GM15510 (cell line): ENCODE results near the gene LRP10.

Experiments used
- POLR2A ChIP-seq: IDR thresholded peaks from 3 replicates; pipeline ENCODE4 v1.6.1; 2011; ENCODE audit warnings: borderline replicate concordance; ENCODE audit not compliant: insufficient read length; ENCODE audit errors: extremely low read depth

The LRP10 gene

DNA sequence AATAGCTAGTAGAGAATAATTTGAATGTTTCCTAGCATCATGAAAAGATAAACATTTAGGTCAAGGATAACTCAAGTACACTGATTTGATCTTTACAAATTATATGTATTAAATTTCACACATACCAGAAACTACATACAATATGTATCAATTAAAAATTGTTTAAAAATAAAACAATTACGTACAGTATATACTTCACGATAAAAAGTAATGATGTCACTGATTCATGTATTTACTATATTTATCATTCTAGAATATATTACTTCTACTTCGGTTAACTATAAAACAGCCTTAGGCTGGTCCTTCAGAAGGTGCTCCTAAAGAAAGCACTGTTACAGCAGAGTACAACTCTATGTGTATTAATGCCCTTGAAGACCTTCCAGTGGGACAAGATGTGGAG, 35.9 kb downstream of the LRP10 start:
- TF ChIP-seq POLR2A: no peak

DNA sequence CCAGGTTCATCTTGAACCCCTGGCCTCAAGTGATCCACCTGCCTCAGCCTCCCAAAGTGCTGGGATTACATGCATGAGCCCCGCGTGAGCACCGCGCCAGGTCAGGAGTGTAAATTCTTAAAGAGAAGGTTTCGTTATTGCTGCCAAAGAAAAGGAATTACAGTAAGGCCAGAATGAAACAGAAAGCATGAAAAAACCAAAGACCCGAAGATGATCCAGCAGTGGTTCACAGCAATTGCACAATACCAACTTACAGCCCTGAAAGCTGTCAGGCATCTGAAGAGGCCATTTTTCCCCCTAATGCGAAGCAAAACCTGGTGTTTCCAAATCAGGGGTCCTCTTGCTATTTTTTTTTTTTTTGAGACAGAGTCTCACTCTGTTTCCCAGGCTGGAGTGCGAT, 37.1 kb downstream of the LRP10 start:
- no peak for TF ChIP-seq POLR2A

DNA sequence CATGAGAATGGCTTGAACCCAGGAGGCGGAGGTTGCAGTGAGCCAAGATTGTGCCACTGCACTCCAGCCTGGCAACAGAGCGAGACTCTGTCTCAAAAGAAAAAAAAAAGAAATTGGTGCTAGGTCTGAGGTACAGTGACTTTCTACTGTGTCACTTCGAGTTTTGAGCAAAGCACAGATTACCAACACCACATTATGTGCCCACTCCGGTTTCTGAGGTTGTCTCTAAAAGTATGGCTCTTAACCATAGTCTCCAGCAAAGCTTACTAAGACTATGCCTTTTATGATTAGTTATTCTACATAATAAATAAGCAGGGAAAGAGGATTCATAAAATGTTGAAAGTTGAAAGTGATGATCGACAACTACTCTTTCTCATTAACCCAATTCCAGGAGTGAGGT, 39.4 kb downstream of the LRP10 start:
- TF ChIP-seq POLR2A: no peak

DNA sequence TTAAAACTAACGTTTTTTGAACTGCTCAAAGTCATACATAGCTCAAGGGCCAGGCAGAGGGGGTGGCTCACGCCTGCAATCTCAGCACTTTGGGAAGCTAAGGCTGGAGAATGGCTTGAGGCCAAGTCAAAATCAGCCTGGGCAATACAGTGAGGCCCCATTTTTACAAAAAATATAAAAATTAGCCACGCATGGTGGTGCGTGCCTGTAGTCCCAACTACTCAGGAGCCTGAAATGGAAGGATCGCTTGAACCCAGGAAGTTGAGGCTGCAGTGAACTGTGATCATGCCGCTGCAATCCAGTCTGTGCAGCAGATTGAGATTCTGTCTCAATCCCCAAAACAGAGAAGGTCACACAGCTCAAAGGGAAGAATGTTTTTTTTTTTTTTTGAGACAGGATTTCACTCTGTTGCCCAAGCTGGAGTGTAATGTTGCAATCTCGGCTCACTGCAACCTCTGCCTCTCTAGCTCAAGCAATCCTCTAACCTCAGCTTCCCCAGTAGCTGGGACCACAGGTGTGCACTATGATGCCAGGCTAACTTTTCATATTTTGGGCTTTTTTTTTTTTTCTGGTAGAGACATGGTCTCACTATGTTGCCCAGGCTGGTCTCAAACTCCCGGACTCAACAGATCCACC, 44.5 kb downstream of the LRP10 start:
- TF ChIP-seq POLR2A: no peak

DNA sequence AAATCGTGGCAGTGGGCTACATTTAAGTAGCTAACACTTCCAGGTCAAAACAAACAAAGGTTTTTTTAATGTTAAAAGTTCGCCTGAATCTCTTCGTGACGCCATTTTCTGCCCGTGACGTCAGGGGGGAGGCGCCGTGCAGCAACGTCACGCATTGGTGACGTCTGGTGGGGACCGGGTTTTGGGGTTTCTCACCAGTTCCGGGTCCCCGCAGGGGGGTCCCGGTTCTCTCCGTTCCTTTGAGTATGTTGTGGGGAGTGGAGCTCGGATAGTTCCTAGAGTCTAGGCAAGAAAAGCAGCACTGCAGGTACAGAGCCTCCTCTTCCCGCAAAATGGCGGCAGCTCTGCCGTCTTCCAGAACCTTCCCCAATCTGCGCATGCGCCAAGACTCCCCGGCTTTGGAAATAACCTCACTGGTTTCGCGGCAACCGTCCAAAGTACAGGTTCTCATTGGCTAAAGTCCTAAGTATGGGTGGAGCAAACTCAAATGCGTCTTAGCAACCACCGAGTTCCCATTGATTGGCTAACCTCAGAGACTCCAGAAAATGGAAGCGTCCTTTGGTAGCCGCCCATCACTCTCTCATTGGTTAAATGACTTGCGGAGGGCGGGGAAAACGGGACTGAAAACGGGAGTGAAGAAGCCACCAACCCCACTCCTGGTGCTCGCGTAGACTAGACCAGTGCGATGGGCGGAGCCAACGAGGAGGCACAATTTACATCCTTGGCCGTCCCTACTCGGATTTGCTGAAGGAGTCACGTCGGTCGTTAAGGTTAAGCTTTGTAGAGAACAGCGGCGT, 47.5 kb downstream of the LRP10 start, which contains the start of gene RBM23:
Gene RBM23 (minus strand): TSS at position 346 of the 797 bp plus-strand sequence.
- TF ChIP-seq POLR2A: peak; percentile 52

DNA sequence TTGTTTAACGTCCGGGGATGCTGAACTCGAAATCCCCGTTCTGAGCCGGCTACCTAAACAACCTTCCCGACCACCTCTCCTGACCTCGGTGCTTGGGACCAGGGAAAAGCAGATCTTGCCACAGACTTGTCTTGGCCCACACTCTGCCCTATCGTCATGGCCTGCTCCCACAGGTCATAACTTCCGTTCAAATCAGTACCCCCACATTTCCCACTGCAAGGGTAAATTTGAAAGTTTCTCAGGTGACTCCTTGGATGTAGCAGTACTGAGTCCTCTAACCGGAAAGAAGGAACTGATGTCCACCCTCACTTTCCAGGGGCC, 48.0 kb downstream of the LRP10 start:
- no peak for TF ChIP-seq POLR2A

DNA sequence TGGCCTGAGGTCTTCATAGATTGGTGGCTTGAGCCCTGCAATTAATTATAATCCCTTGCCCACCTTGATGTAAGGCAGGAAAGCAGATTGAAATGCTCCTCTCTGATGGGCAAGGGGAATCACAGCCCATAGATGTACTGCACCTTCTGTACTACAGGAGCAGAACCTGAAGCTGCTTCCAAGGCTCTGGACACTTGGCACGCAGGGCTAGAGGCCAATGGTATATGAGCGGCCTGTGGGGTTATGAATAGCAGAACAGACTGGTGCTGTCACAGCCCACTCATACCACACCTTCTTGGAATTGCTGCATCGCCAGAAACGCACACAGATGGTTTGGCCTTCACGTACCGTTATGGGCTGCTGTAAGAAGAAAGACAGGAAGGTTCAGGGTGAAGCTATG, 49.2 kb downstream of the LRP10 start:
- no peak for TF ChIP-seq POLR2A

DNA sequence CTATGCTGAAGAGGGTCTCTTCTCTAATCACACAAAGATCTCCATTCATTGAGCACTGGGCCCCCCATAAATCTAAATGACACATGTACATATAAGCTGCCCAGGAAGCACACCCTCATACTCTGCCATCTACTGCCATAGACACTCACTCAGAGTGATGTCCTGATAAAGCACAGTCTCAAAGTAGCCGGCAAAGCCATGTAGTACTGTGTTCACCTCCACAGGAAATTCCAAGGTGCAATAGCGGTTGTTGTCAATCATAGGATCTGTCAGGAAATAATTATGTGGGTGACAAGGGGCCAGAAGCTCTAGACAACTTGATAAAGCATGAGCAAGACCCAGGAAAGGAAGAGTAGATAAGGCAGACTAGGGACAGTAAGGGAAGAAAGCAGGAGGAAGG, 50.8 kb downstream of the LRP10 start:
- TF ChIP-seq POLR2A: no peak

DNA sequence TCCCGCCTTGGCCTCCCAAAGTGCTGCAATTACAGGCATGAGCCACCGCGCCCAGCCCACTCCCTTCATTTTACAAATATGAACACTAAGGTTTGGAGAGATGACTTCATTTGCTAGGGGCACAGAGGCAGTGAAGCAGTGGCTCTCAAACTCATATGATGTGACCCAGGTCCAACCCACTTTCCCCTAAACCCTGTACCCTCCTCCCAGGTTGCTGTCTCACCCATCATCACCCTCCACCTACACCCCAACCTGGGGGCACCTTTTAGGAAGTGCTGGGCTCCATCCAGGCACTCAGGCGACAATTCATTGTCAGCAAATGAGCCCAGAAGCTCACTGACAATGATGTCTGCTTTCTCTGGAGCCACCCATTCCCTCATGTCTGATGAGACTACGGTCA, 52.2 kb downstream of the LRP10 start:
- no peak for TF ChIP-seq POLR2A

DNA sequence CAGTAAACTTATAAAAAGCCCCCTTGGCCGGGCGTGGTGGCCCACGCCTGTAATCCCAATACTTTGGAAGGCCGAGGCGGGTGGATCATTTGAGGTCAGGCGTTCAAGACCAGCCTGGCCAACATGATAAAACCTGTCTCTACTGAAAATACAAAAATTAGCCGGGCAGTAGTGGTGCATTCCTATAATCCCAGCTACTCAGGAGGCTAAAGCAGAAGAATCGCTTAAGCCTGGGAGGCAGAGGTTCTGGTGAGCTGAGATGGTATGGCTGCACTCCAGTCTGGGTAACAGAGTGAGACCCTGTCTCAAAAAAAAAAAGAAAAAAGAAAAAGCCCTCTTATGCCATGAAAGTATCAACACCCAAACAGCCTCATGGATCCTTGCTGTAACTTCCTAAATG, 54.0 kb downstream of the LRP10 start:
- no peak for TF ChIP-seq POLR2A

DNA sequence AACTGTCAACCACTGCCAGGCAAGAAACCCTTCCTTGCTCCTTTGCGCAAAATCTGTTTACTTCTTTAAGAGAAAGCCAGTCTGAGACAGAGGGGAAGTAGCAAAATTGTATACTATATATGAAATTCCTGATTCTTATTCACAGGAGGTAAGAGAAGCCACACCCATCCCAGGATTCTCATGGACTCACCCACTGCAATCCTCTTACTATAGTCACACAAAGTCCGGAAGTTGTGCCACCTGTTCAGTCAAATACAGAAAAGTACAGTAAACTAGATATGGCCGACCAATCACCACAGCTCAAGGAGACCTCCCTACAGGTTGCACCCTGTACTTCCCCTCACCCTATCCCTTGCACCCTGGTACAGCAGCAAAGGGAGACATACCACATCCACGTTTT, 54.8 kb downstream of the LRP10 start:
- no peak for TF ChIP-seq POLR2A

DNA sequence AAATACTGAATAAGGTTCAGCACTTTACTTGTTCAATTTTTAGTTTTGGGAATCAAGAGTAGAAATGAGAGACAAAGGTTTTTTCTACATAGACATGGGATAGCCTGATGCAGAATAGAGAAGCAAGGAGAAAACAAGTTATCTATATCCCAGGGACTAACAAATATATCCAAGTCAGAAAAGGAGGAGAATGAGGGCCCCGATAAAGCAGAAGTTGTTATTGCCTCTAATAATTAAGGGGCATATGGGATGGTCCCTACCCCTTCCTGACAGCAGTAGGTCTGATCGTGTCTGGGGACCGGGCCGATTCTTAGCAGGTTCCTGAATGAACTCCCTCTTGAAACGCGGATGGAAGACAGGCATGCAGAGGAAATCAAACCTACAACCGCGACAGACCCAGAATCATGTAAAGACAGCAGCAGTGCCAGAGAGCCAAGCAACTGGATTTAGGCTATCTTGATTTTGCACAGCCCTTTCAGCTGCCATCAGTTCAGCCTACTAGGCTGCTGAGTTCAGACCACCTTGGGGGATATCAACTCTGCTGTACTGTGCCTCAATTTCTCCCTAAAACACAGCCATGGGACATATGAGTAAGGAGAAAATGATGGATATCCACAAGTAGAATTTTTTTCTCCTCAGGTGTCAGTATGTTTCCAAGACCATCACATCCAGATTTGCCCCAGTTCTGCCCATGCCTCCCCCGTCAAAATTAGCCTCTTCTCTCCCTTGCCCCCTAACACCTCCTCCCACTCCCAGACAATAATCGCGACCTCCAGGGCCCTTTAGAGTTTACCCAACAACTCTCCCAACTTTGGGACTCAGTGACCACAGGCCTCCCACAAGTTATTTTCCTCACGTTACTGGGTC, 56.9 kb downstream of the LRP10 start:
- no peak for TF ChIP-seq POLR2A

DNA sequence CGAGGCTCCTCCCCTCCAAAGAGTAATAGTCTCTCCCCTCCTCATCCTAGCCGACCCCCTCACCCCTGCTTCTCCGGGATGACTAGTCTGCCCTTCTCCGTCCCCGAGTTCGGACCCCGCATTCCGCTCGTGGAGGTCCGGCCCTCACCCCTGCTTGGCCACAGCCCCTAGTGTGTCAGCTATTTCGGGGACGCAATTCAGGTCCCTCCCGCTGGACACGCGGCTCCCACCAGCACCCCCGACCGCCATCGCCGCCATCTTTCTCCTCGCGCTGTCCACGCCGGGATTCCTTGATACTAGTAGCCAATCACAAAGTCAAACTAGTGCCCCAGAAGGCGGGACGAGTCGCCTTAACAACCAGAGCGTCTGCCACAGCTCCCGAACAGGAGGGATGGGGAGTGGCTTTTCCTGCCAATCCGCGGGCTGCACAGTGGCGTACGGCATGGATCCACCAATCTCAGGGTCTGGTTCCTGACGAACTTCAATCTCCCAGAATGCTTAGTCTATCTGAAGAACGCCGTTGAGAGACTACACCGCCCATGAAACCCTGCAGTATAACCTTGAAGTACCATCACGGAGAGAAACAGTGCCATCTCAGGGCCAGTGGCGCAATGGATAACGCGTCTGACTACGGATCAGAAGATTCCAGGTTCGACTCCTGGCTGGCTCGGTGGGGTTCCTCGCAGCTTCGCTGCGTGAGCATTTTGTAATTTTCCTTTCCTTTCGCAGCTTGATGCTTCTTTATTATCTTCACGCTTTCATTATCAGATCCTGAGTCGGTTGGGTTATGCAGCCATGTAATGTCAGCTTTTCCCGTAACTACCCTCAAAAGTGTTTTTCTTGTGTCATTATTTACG, 57.8 kb downstream of the LRP10 start, which contains the start of gene PRMT5:
Gene PRMT5 (minus strand): TSS at position 273 of the 857 bp plus-strand sequence. CDS start 15 bp downstream, at position 258.
- TF ChIP-seq POLR2A: peak; percentile 81

DNA sequence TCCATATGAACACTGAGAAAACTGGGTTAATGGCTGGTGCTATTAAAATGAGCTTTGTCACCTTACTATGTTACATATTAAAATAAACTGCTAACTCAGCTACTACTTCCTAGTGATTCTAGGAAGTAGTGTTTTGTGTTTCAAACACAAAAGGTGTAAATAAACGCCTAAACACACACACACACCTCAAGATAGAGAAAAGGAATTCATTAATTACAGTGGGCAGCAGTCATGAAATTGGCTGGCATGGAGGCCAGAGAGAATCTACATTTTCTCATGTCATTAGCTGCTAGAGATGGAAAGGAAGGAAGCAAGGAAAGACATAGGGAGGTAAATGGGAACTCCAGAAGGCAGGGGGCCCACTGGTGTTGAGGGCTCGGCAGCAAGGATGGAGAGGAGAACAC, 58.4 kb downstream of the LRP10 start:
- TF ChIP-seq POLR2A: no peak
